Transverse colon (tissue), 4 donors: ENCODE data around the gene MEX3C. TPM values are rescaled to one million over a fixed set of nuclear protein-coding genes. Genes with fewer than 3 reads are reported as not detected.

Source experiments
- DNase-seq: peaks from one replicate; pipeline ENCODE4 v3.0.0-alpha.2; 2019
- H3K27ac ChIP-seq, 4 donors: fragments of 200-600 bp; sonication (generic); 2 replicates each; pipeline ENCODE4 v1.5.1; 2016 to 2018; ENCODE audit warnings: inconsistent platforms in 4 of 4
- H3K27me3 ChIP-seq: fragments of 200-600 bp; sonication (generic); 2 replicates; pipeline ENCODE4 v1.5.1; 2017; ENCODE audit warnings: inconsistent platforms
- H3K36me3 ChIP-seq, 4 donors: fragments of 200-600 bp; sonication (generic); 2 replicates each; pipeline ENCODE4 v1.5.1; 2017 to 2019; ENCODE audit warnings: inconsistent platforms in 4 of 4
- H3K4me1 ChIP-seq, 4 donors: fragments of 200-600 bp; sonication (generic); 2 replicates each; pipeline ENCODE4 v1.5.1; 2017 to 2020; ENCODE audit warnings: inconsistent platforms in 4 of 4
- H3K4me3 ChIP-seq, 4 donors: fragments of 200-600 bp; sonication (generic); 1 replicate in 1 of 4; 2 replicates in 3 of 4; pipeline versions ENCODE4 v1.5.1 to v1.6.1; 2017 to 2019; ENCODE audit warnings: inconsistent platforms in 4 of 4
- H3K9me3 ChIP-seq, 2 donors: fragments of 200-600 bp; sonication (generic); 2 replicates each; pipeline ENCODE4 v1.5.1; 2017 to 2019; ENCODE audit warnings: inconsistent platforms in 2 of 2
- CTCF ChIP-seq, 5 experiments: fragments of 200-600 bp in 3 of 5; fragments of 450-650 bp in 2 of 5; sonication (generic) in 3 of 5; IDR thresholded peaks; 1 replicate in 2 of 5; 2 replicates in 3 of 5; pipeline ENCODE4 v1.5.1; 2016 to 2017; ENCODE audit warnings: antibody characterized with exemption in 5 of 5, inconsistent platforms in 3 of 5, mild to moderate bottlenecking in 2 of 5, moderate library complexity in 1 of 5
- EP300 ChIP-seq: sonication (generic); formaldehyde crosslinking; IDR thresholded peaks from one replicate; pipeline ENCODE4 v1.6.1; 2017; ENCODE audit warnings: antibody characterized with exemption, low read depth
- POLR2A ChIP-seq: fragments of 450-650 bp; IDR thresholded peaks from one replicate; pipeline ENCODE4 v1.6.1; 2016; ENCODE audit warnings: antibody characterized with exemption, mild to moderate bottlenecking, moderate library complexity
- POLR2AphosphoS5 ChIP-seq, 3 donors: sonication (generic); formaldehyde crosslinking; IDR thresholded peaks; one replicate each; pipeline ENCODE4 v1.6.1; 2016; ENCODE audit warnings: antibody characterized with exemption in 3 of 3
- WGBS, 2 donors: methylation state at CpG; one replicate each; pipeline ENCODE4 v1.1.5; 2018; ENCODE audit warnings: low coverage in 1 of 2; 5-methylcytosine and 5-hydroxymethylcytosine counted together
- in situ Hi-C, 4 donors: fragments of 200-750 bp; cut with MboI; loops; one replicate each; pipeline versions ENCODE4 v1.15.0 to v1.15.1; 2017; ENCODE audit warnings: low sequenced_read_pairs in 3 of 4, low pct_ligation_motif_present in 1 of 4, low pct_unique_long_range_greater_than_20kb in 1 of 4
- intact Hi-C: fragments of 100-400 bp; cut with DNase I; formaldehyde crosslinking; loops from one replicate; pipeline ENCODE4 v1.15.1; 2023; ENCODE audit warnings: low total_unique reads
- total RNA-seq, 4 donors: library from RNA; depleted of rRNA; stranded (reverse); fragments of >200 nt; gene quantifications; one replicate each; pipeline ENCODE4 v1.1.0, GENCODE V29; 2016

The MEX3C gene
- total RNA-seq, 4 donors from 2014 or later = 11.3 to 27.8 (median 24.2) TPM

GRCh38 chr18:51137026-51137729 lies 60.3 kb downstream of the MEX3C start:
- no peaks in the 10 kb centered on the region for H3K27me3 ChIP-seq
- no peak for TF ChIP-seq POLR2AphosphoS5 (IDR thresholded peaks at IDR 0.05)
- no peak for TF ChIP-seq POLR2A
- TF ChIP-seq EP300 = no peak
- no peak for TF ChIP-seq CTCF (IDR thresholded peaks at IDR 0.05)

GRCh38 chr18:51135795-51136194 lies 61.7 kb downstream of the MEX3C start:
- DNase-seq = no peak
- 20 to 80% methylated on average over 1 to 5 of the region's 6 CpGs for WGBS, 2 donors
- Histone ChIP-seq H3K9me3 (no peaks in the 10 kb centered on the region), H3K36me3 (no peaks in the 10 kb centered on the region), H3K4me3 (no peak overlapping the region), H3K27ac (no peak overlapping the region), H3K4me1 (no peaks in the 10 kb centered on the region), H3K27me3 (no peaks in the 10 kb centered on the region)
- intact Hi-C loops (no loop called here), in situ Hi-C loops (no loop called here)
- peak in 1 of 5 experiments; percentile 12 for TF ChIP-seq CTCF (IDR thresholded peaks at IDR 0.05)
- no peak for TF ChIP-seq POLR2A
- no peak for TF ChIP-seq EP300
- TF ChIP-seq POLR2AphosphoS5 (IDR thresholded peaks at IDR 0.05) = no peak

More at GRCh38 chr18:51137026-51137729, 60.3 kb downstream of the MEX3C start:
- no peak for DNase-seq
- Histone ChIP-seq H3K9me3 (no peaks in the 10 kb centered on the region), H3K27ac (no peak overlapping the region), H3K36me3 (no peaks in the 10 kb centered on the region), H3K4me1 (no peaks in the 10 kb centered on the region), H3K4me3 (no peak overlapping the region)
- 93% methylated on average over 20 of the region's 21 CpGs; no CpG with 5 or more reads in 1 of the 2 donors for WGBS, 2 donors
- intact Hi-C loops = no loop called here
- in situ Hi-C loops = no loop called here

GRCh38 chr18:51135364-51135763 lies 62.1 kb downstream of the MEX3C start:
- 86 to 87% methylated on average over 7 to 9 of the region's 9 CpGs for WGBS, 2 donors
- H3K4me1 ChIP-seq = no peaks in the 10 kb centered on the region
- in situ Hi-C loops = no loop called here
- DNase-seq = no peak
- intact Hi-C loops = no loop called here
- no peak for TF ChIP-seq CTCF (IDR thresholded peaks at IDR 0.05)
- no peak for TF ChIP-seq POLR2A
- TF ChIP-seq EP300 = no peak
- no peak for TF ChIP-seq POLR2AphosphoS5 (IDR thresholded peaks at IDR 0.05)
- H3K27ac ChIP-seq = no peak overlapping the region
- no peak overlapping the region for H3K4me3 ChIP-seq
- H3K36me3 ChIP-seq = no peaks in the 10 kb centered on the region
- H3K27me3 ChIP-seq = no peaks in the 10 kb centered on the region
- no peaks in the 10 kb centered on the region for H3K9me3 ChIP-seq

- in situ Hi-C loops (no loop called here), intact Hi-C loops (no loop called here)
- no peak overlapping the region for H3K4me3 ChIP-seq
- 96 to 100% methylated on average over 2 to 4 of the region's 4 CpGs for WGBS, 2 donors
- no peaks in the 10 kb centered on the region for H3K4me1 ChIP-seq
- no peaks in the 10 kb centered on the region for H3K36me3 ChIP-seq
- no peaks in the 10 kb centered on the region for H3K27me3 ChIP-seq
- DNase-seq = no peak
- TF ChIP-seq POLR2AphosphoS5 (IDR thresholded peaks at IDR 0.05) (no peak), EP300 (no peak), POLR2A (no peak), CTCF (IDR thresholded peaks at IDR 0.05) (no peak)
- H3K9me3 ChIP-seq = no peaks in the 10 kb centered on the region
- no peak overlapping the region for H3K27ac ChIP-seq
These were observed 62.8 kb downstream of the MEX3C start for GRCh38 chr18:51134721-51135120.
